Cardiac septum (tissue), 1 donor: Measurements from ENCODE around the gene PEX1. TPM values are rescaled to one million over a fixed set of nuclear protein-coding genes. Genes with fewer than 3 reads are reported as not detected.
"Not testable (repeated sequence)": the region's sequence is repeated elsewhere in the genome, so short reads cannot be mapped to it uniquely, and the experiment has no call there.

Experiments
- DNase-seq: peaks from one replicate; pipeline ENCODE4 v3.0.0-alpha.2; 2020; ENCODE audit warnings: low spot score
- intact Hi-C: fragments of 100-400 bp; cut with DNase I; formaldehyde crosslinking; loops from one replicate; pipeline ENCODE4 v1.14.0; 2022
- total RNA-seq: library from RNA; stranded (reverse); fragmentation: NEBNext Ultra II Directional; extraction: Animal tissue kit (Norgen Biotek cat#: 25700); gene quantifications from one replicate; pipeline ENCODE4 v1.2.1, GENCODE V29; 2021
- donor health status: DM: no; HTN: no; CAD: no.

Gene PEX1
- total RNA-seq, 1 donor from 2014 or later: 13.9 TPM

DNA sequence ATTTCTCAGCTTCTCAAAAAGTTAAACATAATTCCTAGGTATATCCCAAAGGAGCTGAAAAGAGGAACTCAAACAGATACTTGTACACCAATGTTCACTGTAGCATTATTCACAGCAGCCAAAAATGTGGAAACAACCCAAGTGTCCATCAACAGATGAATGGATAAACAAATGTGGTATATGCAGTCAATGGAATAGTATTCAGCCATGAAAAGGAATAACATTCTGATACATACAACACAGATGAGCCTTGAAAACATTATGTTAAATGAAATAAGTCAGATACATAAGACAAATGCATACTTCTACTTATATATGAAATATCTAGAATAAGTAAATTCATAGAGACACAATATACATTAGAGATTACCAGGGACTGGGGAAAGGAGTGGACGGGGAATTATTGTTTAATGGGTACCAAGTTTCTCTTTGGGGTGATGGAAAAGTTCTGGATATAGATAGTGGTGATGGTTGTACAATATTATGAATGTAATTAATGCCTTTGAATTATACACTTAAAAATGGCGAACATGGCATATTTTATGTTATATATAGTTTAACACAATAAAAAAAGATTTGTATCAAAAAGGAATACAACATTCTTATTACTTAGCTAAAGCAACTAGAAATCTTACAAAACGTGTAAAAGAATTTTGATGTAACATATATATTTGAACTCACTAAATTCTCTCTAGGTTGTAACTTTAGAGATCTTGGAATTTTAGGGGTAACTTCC is 15.0 kb downstream of the PEX1 start:
- intact Hi-C loops: no loop called here
- no peak for DNase-seq

- DNase-seq: no peak
These were observed 19.4 kb downstream of the PEX1 start for GRCh38 chr7:92508946-92509345.

GRCh38 chr7:92506363-92506762 is 22.0 kb downstream of the PEX1 start:
- intact Hi-C loops: no loop called here
- DNase-seq: no peak

More at GRCh38 chr7:92508946-92509345, 19.4 kb downstream of the PEX1 start:
- intact Hi-C loops: no loop called here

GRCh38 chr7:92504563-92504962 is 23.8 kb downstream of the PEX1 start:
- intact Hi-C loops: no loop called here
- no peak for DNase-seq

DNA sequence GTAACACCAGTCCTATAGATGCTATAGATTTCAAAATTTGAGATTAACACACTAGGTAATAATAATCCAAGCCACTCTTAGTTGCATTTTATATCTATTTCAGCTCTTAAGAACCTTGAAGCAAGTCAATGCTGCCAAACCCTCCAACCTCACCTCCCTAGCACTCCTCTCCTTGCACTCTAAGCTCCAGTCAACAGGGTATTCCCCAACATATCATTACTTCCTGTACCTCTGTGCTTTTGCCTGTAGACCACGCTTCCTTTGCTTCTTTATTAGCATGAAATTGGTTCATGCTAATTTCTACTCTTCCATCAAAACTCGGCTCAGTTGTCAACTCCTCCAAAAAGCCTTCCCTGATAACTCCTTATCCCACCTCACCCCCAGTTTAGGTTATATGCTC is 24.6 kb downstream of the PEX1 start:
- no peak for DNase-seq
- intact Hi-C loops: no loop called here

DNA sequence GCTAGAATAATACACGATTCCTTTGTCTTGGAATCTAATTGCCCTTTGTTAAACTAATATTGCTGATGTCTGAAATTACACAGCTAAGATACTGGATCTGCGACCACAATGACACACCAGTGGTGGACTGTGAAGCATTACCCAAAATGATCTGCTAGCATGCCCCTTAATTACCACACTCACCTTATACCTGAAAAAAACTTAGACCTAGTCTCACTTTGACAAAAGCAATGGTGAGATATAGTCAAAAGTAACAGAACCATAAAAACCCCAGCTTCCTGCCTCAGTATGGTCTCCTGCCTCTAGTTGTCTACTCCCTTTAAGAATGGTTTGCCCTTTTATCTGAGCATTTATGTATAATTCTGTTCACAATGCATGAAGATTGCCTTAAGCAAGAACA is 29.8 kb downstream of the PEX1 start:
- intact Hi-C loops: no loop called here

DNA sequence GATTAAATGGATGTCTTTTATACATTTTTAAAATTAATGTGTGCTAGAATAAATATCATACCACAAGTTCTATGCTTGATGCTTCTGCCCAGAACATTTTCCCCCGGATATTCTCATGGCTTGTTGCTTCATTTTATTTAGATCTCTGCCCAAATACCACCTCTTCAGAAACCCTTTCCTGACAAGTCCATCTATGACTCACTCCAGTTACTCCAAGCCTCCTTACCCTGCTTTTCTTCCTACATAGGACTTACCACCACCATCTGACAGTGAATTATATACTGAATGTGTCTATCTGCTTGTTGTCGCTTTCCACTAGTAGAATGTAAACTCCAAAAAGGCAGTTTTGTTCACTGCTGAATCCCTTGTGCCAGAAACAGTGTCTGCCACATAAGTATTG is 31.4 kb downstream of the PEX1 start:
- no peak for DNase-seq
- intact Hi-C loops: no loop called here

More for the DNA sequence above, 29.8 kb downstream of the PEX1 start:
- DNase-seq: no peak

DNA sequence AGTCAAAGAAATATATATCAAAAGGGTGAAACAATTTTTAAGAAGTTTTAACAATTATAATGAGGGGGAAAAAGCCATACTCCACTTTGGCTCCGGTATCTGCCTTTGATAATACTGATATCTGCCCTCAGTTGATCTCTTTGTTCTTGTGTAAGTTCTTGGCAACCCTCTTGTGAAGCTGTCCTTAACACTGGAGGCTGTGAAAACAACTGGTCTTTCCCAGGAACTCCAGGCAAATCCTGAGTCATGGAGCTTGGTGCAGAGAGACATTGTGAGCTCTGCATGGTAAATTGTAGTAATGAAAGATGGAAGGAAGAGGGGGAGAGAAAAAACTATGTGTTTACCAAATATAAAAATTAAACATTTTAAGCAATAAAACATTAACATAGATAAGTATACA is 38.7 kb downstream of the PEX1 start:
- intact Hi-C loops: no loop called here
- DNase-seq: no peak

GRCh38 chr7:92487804-92488203 is 40.5 kb downstream of the PEX1 start:
- no peak for DNase-seq
- intact Hi-C loops: no loop called here

DNA sequence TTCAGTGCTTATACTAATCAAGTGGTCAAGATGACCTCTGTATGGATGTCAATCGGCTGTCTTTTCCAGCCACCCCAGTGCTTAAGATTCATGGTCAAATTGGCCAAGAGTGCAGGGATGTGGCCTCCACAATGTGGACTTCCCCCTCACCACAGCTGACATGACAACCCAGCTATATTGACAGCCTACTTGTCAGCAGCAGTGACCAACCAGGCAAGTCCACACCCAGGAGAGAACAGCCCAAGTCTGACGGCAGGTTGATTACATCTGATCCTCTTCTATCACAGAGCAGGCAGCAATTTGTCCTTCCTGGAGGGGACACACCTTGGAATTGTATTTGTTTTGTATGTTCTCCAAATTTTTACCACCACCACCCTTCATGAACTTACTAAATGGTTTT is 42.3 kb downstream of the PEX1 start:
- no peak for DNase-seq
- intact Hi-C loops: no loop called here

- DNase-seq: no peak
- intact Hi-C loops: no loop called here
These were observed 42.9 kb downstream of the PEX1 start for GRCh38 chr7:92485267-92485892.

- DNase-seq: not testable (repeated sequence)
These were observed 44.1 kb downstream of the PEX1 start for GRCh38 chr7:92484226-92484625.

GRCh38 chr7:92483624-92484023 is 44.7 kb downstream of the PEX1 start:
- DNase-seq, intact Hi-C loops: not testable (repeated sequence)

More at GRCh38 chr7:92484226-92484625, 44.1 kb downstream of the PEX1 start:
- intact Hi-C loops: not testable (repeated sequence)

- intact Hi-C loops, DNase-seq: not testable (repeated sequence)
These were observed 49.2 kb downstream of the PEX1 start for GRCh38 chr7:92479146-92479545.

DNA sequence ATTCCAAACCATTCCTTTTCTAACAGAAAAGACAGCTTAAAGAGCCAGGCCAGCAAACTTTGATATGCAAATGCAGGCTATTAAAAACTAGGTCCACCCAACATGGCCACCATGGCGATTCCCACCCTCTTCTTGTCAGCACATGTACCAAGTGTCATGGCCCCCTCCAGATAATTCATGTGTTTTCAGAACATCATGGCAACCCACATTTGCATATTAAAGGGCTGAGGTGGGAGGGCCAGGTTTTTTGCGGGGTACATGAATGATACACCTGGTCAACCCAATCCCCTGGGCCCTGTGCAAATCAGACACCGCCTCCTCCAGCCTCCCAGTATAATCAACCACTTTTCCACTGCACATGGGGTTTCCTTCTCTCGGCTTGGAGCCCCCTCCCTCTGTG is 49.6 kb downstream of the PEX1 start:
- intact Hi-C loops: no loop called here
- DNase-seq: no peak

DNA sequence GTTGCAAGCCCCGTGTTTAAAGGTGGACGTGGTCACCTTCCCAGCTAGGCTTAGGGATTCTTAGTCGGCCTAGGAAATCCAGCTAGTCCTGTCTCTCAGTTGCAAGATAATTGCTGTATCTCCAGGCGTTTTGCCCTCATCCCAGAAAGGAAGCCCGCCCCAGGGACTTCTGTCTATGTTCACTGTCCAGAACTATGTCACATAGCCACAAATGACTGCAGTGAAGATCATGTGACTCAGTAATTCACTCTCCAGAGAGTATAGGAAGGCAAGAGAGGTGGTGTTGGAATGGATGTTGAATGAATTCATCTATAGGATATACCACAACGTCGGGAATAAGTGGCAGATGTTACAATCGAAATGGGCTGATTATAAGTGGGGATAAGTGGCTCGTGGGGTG is 50.2 kb downstream of the PEX1 start:
- intact Hi-C loops: no loop called here
- DNase-seq: no peak

- DNase-seq, intact Hi-C loops: not testable (repeated sequence)
These were observed 50.6 kb downstream of the PEX1 start, which contains the start of gene ERVW-1 for GRCh38 chr7:92477681-92478080. Gene ERVW-1 (minus strand): TSS chr7:92477946. CDS start chr7:92470381, 7,565 bp downstream.

GRCh38 chr7:92475851-92476590 is 52.3 kb downstream of the PEX1 start:
- intact Hi-C loops, DNase-seq: not testable (repeated sequence)

DNA sequence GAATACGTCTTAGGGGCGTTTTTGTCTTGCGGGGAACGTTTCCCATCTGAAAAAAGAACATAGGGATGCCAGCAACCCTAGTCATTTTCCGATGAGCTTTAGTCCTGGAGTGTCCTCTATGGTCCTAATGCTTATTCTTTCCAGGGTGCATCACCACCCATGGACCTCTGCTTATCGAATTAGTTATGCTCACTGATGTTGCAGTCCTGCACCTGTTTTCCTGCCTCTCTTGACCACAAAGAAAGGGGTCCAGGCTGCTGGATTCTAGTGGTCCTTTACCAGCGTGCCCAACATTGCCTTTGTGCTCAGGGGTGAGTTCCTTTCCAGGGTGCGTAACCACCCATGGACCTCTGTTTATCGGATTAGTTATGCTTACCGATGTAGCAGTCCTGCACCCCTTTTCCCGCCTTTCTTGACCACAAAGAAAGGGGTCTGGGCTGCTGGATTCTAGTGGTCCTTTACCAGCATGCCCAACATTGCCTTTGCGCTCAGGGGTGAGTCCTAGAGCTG is 53.0 kb downstream of the PEX1 start:
- not testable (repeated sequence) for DNase-seq

GRCh38 chr7:92473989-92474388 is 54.3 kb downstream of the PEX1 start:
- intact Hi-C loops, DNase-seq: not testable (repeated sequence)

More for the DNA sequence above, 53.0 kb downstream of the PEX1 start:
- intact Hi-C loops: not testable (repeated sequence)
